ENCODE measurements around the gene CA10.

DNA sequence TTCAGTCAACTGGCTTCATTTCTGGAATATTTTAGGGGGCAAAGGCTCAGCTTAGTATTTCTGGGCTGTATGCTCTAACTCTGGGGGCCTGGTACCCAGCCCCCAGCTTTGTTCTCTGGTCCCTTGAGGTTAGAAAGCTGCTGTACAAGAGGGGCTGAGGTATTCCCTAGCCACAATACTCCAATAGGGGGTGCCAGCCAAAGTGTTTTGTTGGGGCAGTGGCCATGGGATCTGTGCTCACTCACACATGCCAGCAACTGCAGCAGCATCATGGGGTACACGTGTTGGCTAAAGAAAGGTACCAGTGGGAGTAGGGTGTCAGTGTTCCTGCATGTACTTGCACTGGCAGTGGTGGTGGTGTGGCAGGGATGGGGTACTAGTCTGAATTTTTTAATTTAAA, 257.3 kb downstream of the CA10 start:
- TF ChIP-seq CTCF (IDR thresholded peaks at IDR 0.05) (no peak), EP300 (IDR thresholded peaks at IDR 0.05) (no peak)
